ENCODE results near the gene DNAJC5.

DNA sequence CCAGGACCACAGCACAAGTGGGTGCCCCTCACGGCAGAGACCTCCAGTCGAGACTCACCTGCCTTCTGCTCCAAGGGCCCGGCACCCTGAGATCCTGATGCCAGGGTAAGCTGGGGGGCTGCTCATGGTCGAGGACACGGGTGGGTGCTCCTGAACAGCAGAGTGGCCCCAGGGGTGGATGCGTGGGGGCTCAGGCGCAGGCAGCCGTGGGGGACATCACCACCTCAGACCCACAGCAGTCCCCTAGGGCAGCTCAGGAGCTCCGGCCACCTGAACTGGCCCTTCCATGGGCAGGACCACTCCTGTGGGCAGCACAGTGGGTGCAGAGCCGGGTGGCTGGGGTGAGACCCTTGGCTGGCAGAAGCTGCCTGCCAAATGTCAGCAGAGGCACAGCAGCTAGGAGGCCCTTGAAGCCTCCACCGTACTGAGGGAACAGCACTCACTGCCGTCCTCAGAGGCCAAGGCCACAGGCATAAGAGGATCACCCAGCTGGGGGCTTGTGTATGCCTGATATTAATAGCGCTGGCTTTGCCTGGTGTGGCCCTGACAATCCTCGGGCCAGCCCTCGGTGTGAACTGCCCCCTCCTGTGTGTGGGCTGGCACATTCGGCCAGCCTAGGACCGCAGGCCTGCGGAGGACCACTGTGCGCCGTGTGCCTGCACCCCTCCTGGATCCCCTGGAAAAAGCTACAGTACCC is 55.9 kb downstream of the DNAJC5 start:
- no peak for TF ChIP-seq POLR2A (IDR thresholded peaks at IDR 0.05; ENCODE audit: low read length)
- TF ChIP-seq GATA1 (IDR thresholded peaks at IDR 0.05; ENCODE audit: low read depth, low read length): no peak
